A549 (cell line): ENCODE data around the gene RNF220. TPM values are rescaled to one million over a fixed set of nuclear protein-coding genes. Genes with fewer than 3 reads are reported as not detected.

ENCODE experiments used
- ATAC-seq, 2 experiments: fragments of 200-7000 bp in 1 of 2; fragments of >200 bp in 1 of 2; cut with Nextera tagmentation in 1 of 2; cut with Tn5 transposase in 1 of 2; 3 replicates each; pipeline versions ENCODE4 v1.8.0 to v1.9.1; 2018 to 2020; ENCODE audit warnings: mild to moderate bottlenecking in 1 of 2, moderate library complexity in 1 of 2
- CTCF ChIA-PET: fragments of 300-600 bp; sonication (Branson Sonifier 250); formaldehyde crosslinking; extraction: SDS; loops from one replicate; lab custom pipeline; 2021; ENCODE audit warnings: antibody characterized with exemption, inconsistent platforms; lab: Yijun Ruan, JAX
- POLR2A ChIA-PET: fragments of 350-600 bp; formaldehyde crosslinking; extraction: SDS; loops from one replicate; lab custom pipeline; 2021; ENCODE audit warnings: antibody characterized with exemption, inconsistent platforms; lab: Yijun Ruan, JAX
- DNase-seq, 2 experiments: peaks; one replicate each; pipeline versions ENCODE4 v3.0.0 to v3.0.0-alpha.2; 2011 to 2016; ENCODE audit warnings: low read depth in 1 of 2, low spot score in 1 of 2
- FAIRE-seq: peaks from 2 replicates; lab custom pipeline; 2011; peaks lifted over from hg19 to GRCh38; lab: Jason Lieb, UNC
- H3K27ac ChIP-seq, 2 experiments: fragments of >200 bp; sonication (Bioruptor Twin); formaldehyde crosslinking; 3 replicates each; pipeline ENCODE4 v1.5.1; 2016 to 2017
- H3K4me1 ChIP-seq: fragments of >200 bp; sonication (Bioruptor Twin); formaldehyde crosslinking; 3 replicates; pipeline ENCODE4 v1.6.1; 2016
- H3K4me2 ChIP-seq: fragments of >200 bp; sonication (Bioruptor Twin); formaldehyde crosslinking; 3 replicates; pipeline ENCODE4 v1.6.1; 2016
- H3K4me3 ChIP-seq: fragments of >200 bp; sonication (Bioruptor Twin); formaldehyde crosslinking; 3 replicates; pipeline ENCODE4 v1.5.1; 2016
- H3K9me3 ChIP-seq: fragments of >200 bp; sonication (Bioruptor Twin); formaldehyde crosslinking; 3 replicates; pipeline ENCODE4 v1.6.1; 2016
- BHLHE40 ChIP-seq: IDR thresholded peaks from 2 replicates; pipeline ENCODE4 v1.6.1; 2012; ENCODE audit warnings: low read depth, low read length, inconsistent platforms
- CBX2 ChIP-seq: fragments of 200-600 bp; sonication (generic); IDR thresholded peaks from 2 replicates; pipeline ENCODE4 v1.6.1; 2016; ENCODE audit warnings: low read depth, mild to moderate bottlenecking, borderline replicate concordance
- CEBPB ChIP-seq, 2 experiments: fragments of >200 bp in 1 of 2; sonication (Bioruptor Twin) in 1 of 2; formaldehyde crosslinking in 1 of 2; IDR thresholded peaks; 2 replicates each; pipeline ENCODE4 v1.6.1; 2012 to 2016
- E2F6 ChIP-seq: IDR thresholded peaks from 2 replicates; pipeline ENCODE4 v1.6.1; 2012; ENCODE audit warnings: low read depth, borderline replicate concordance
- EHMT2 ChIP-seq: fragments of 200-600 bp; sonication (generic); IDR thresholded peaks from 2 replicates; pipeline ENCODE4 v1.6.1; 2016; ENCODE audit warnings: antibody characterized with exemption, low read depth, mild to moderate bottlenecking, moderate library complexity
- EP300 ChIP-seq, 2 experiments: fragments of >200 bp; sonication (Bioruptor Twin); formaldehyde crosslinking; IDR thresholded peaks; 2 replicates in 1 of 2; 3 replicates in 1 of 2; pipeline ENCODE4 v1.6.1; 2016 to 2017
- FOSL2 ChIP-seq, 2 experiments: fragments of 450-650 bp in 1 of 2; fragments of >200 bp in 1 of 2; sonication (Bioruptor Twin) in 1 of 2; formaldehyde crosslinking; IDR thresholded peaks; 2 replicates each; pipeline versions ENCODE4 v1.5.0 to v1.6.1; 2016 to 2020; ENCODE audit warnings: mild to moderate bottlenecking in 1 of 2, moderate library complexity in 1 of 2
- GATA3 ChIP-seq: IDR thresholded peaks from 2 replicates; pipeline ENCODE4 v1.6.1; 2012; ENCODE audit warnings: borderline replicate concordance
- HDAC2 ChIP-seq: fragments of 200-600 bp; sonication (generic); IDR thresholded peaks from 2 replicates; pipeline ENCODE4 v1.6.1; 2016
- HEYL ChIP-seq: fragments of 250-450 bp; sonication (Bioruptor Pico); IDR thresholded peaks from 2 replicates; pipeline ENCODE4 v1.8.0; 2021; ENCODE audit warnings: mild to moderate bottlenecking, moderate library complexity
- HOXB5 ChIP-seq: fragments of 250-450 bp; sonication (Bioruptor Pico); IDR thresholded peaks from 2 replicates; pipeline ENCODE4 v1.5.0; 2020; ENCODE audit warnings: mild to moderate bottlenecking, moderate library complexity
- JUN ChIP-seq, 2 experiments: fragments of >200 bp; sonication (Bioruptor Twin); formaldehyde crosslinking; IDR thresholded peaks; 2 replicates in 1 of 2; 3 replicates in 1 of 2; pipeline ENCODE4 v1.6.1; 2016 to 2017
- KDM5A ChIP-seq: fragments of 200-600 bp; sonication (generic); IDR thresholded peaks from 2 replicates; pipeline ENCODE4 v1.6.1; 2016; ENCODE audit warnings: antibody characterized with exemption, mild to moderate bottlenecking
- RAD21 ChIP-seq, 2 experiments: fragments of >200 bp in 1 of 2; sonication (Bioruptor Twin) in 1 of 2; formaldehyde crosslinking in 1 of 2; IDR thresholded peaks in 1 of 2; conservative IDR thresholded peaks in 1 of 2; 2 replicates in 1 of 2; 3 replicates in 1 of 2; pipeline ENCODE4 v1.6.1; 2012 to 2018; ENCODE audit warnings: inconsistent platforms in 1 of 2
- RFX5 ChIP-seq: fragments of 450-650 bp; IDR thresholded peaks from 2 replicates; pipeline ENCODE4 v1.7.1; 2014; ENCODE audit warnings: antibody characterized with exemption, mild to moderate bottlenecking, moderate library complexity
- RNF2 ChIP-seq: fragments of 200-600 bp; sonication (generic); IDR thresholded peaks from 2 replicates; pipeline ENCODE4 v1.6.1; 2016; ENCODE audit warnings: low read depth, mild to moderate bottlenecking, antibody characterized with exemption, moderate library complexity, borderline replicate concordance
- SMC3 ChIP-seq: fragments of >200 bp; sonication (Bioruptor Twin); formaldehyde crosslinking; IDR thresholded peaks from 3 replicates; pipeline ENCODE4 v1.6.1; 2018; ENCODE audit warnings: inconsistent platforms
- ZFP36 ChIP-seq: fragments of 450-650 bp; IDR thresholded peaks from 2 replicates; pipeline ENCODE4 v1.6.1; 2014; ENCODE audit warnings: borderline replicate concordance; ENCODE audit not compliant: partially characterized antibody
- WGBS: methylation state at CpG from one replicate; pipeline ENCODE4 v1.1.6; 2017; ENCODE audit errors: missing lambda C conversion rate; 5-methylcytosine and 5-hydroxymethylcytosine counted together
- polyA plus RNA-seq, 4 experiments: library from polyadenylated mRNA; depleted of rRNA in 3 of 4; stranded (reverse); fragments of >200 nt; fragmentation: RNase III in 1 of 4; extraction: RNeasy Plus Mini Kit Qiagen cat#74134 plus additional on column Dnase treatment in 1 of 4; gene quantifications; 2 replicates in 3 of 4; 3 replicates in 1 of 4; pipeline ENCODE4 v1.2.3, GENCODE V29; 2011 to 2017
- TF ChIP-seq, protein P1 (sequence below): IDR thresholded peaks from 2 replicates; pipeline ENCODE4 v1.6.1; 2012
- TF ChIP-seq, protein P2 (sequence below): IDR thresholded peaks from 2 replicates; pipeline ENCODE4 v1.6.1; 2012
- TF ChIP-seq, protein P3 (sequence below): fragments of >200 bp; sonication (Bioruptor Twin); formaldehyde crosslinking; IDR thresholded peaks from 3 replicates; pipeline ENCODE4 v1.5.1; 2016
- TF ChIP-seq, protein P4 (sequence below): fragments of >200 bp; sonication (Bioruptor Twin); formaldehyde crosslinking; IDR thresholded peaks from 3 replicates; pipeline ENCODE4 v1.6.1; 2016
- TF ChIP-seq, protein P5 (sequence below): fragments of >200 bp; sonication (Bioruptor Twin); formaldehyde crosslinking; IDR thresholded peaks from 2 replicates; pipeline ENCODE4 v1.6.1; 2016
- TF ChIP-seq, protein P6 (sequence below): fragments of 450-650 bp; IDR thresholded peaks from 2 replicates; pipeline ENCODE4 v1.6.1; 2014; ENCODE audit warnings: antibody characterized with exemption

Gene RNF220
- polyA plus RNA-seq, 2 of the 4 experiments (the other 2 are of a cell fraction) = 53.4 to 54.5 TPM

GRCh38 chr1:44651069-44651468 lies 246.0 kb downstream of the RNF220 start:
- ATAC-seq (no peak), DNase-seq (no peak), FAIRE-seq (no peak)
- Histone ChIP-seq H3K27ac (no peak overlapping the region), H3K4me1 (no peaks in the 10 kb centered on the region), H3K4me3 (no peak overlapping the region), H3K4me2 (no peak overlapping the region), H3K9me3 (no peaks in the 10 kb centered on the region)
- CTCF ChIA-PET = interaction anchor here (1.1 to 5.6 kb wide), 11 partner anchors 12 to 645 kb away, joined by 3 to 119 read pairs (median 13); partner anchors contain the start of genes ARMH1 and TMEM53
- no peak for TF ChIP-seq CBX2
- no peak for TF ChIP-seq KDM5A
- TF ChIP-seq, protein P1, sequence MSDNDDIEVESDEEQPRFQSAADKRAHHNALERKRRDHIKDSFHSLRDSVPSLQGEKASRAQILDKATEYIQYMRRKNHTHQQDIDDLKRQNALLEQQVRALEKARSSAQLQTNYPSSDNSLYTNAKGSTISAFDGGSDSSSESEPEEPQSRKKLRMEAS = no peak
- TF ChIP-seq, protein P2, sequence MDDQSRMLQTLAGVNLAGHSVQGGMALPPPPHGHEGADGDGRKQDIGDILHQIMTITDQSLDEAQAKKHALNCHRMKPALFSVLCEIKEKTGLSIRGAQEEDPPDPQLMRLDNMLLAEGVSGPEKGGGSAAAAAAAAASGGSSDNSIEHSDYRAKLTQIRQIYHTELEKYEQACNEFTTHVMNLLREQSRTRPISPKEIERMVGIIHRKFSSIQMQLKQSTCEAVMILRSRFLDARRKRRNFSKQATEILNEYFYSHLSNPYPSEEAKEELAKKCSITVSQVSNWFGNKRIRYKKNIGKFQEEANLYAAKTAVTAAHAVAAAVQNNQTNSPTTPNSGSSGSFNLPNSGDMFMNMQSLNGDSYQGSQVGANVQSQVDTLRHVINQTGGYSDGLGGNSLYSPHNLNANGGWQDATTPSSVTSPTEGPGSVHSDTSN = no peak
- TF ChIP-seq BHLHE40 = no peak
- TF ChIP-seq RFX5 = no peak
- no peak for TF ChIP-seq HEYL (CRISPR knock-in tag)
- TF ChIP-seq, protein P3, sequence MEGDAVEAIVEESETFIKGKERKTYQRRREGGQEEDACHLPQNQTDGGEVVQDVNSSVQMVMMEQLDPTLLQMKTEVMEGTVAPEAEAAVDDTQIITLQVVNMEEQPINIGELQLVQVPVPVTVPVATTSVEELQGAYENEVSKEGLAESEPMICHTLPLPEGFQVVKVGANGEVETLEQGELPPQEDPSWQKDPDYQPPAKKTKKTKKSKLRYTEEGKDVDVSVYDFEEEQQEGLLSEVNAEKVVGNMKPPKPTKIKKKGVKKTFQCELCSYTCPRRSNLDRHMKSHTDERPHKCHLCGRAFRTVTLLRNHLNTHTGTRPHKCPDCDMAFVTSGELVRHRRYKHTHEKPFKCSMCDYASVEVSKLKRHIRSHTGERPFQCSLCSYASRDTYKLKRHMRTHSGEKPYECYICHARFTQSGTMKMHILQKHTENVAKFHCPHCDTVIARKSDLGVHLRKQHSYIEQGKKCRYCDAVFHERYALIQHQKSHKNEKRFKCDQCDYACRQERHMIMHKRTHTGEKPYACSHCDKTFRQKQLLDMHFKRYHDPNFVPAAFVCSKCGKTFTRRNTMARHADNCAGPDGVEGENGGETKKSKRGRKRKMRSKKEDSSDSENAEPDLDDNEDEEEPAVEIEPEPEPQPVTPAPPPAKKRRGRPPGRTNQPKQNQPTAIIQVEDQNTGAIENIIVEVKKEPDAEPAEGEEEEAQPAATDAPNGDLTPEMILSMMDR = no peak
- TF ChIP-seq, protein P4, sequence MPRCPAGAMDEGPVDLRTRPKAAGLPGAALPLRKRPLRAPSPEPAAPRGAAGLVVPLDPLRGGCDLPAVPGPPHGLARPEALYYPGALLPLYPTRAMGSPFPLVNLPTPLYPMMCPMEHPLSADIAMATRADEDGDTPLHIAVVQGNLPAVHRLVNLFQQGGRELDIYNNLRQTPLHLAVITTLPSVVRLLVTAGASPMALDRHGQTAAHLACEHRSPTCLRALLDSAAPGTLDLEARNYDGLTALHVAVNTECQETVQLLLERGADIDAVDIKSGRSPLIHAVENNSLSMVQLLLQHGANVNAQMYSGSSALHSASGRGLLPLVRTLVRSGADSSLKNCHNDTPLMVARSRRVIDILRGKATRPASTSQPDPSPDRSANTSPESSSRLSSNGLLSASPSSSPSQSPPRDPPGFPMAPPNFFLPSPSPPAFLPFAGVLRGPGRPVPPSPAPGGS = no peak
- TF ChIP-seq, protein P5, sequence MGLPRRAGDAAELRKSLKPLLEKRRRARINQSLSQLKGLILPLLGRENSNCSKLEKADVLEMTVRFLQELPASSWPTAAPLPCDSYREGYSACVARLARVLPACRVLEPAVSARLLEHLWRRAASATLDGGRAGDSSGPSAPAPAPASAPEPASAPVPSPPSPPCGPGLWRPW = no peak
- TF ChIP-seq, protein P6, sequence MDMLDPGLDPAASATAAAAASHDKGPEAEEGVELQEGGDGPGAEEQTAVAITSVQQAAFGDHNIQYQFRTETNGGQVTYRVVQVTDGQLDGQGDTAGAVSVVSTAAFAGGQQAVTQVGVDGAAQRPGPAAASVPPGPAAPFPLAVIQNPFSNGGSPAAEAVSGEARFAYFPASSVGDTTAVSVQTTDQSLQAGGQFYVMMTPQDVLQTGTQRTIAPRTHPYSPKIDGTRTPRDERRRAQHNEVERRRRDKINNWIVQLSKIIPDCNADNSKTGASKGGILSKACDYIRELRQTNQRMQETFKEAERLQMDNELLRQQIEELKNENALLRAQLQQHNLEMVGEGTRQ = no peak
- no peak for TF ChIP-seq JUN (IDR thresholded peaks at IDR 0.05)
- no peak for TF ChIP-seq FOSL2 (IDR thresholded peaks at IDR 0.05)
- TF ChIP-seq FOSL2 (CRISPR knock-in tag; IDR thresholded peaks at IDR 0.05) = no peak
- no peak for TF ChIP-seq E2F6
- TF ChIP-seq RNF2 = no peak
- TF ChIP-seq HDAC2 = no peak
- TF ChIP-seq ZFP36 = no peak
- no peak for TF ChIP-seq GATA3
- POLR2A ChIA-PET = interaction anchor here (0.6 kb wide), 1 partner anchor 438 kb away, joined by 3 read pairs; the partner anchor contains the start of gene DMAP1
- WGBS = 89% methylated on average over 8 of the region's 8 CpGs

- H3K4me3 ChIP-seq = no peak overlapping the region
- ATAC-seq (peak; percentile 77 to 93), DNase-seq (peak; percentile 60 to 65), FAIRE-seq (no peak)
- no peaks in the 10 kb centered on the region for H3K4me1 ChIP-seq
- H3K27ac ChIP-seq = no peak overlapping the region
- ChIA-PET CTCF (interaction anchor here (0.6 to 5.6 kb wide), 53 partner anchors 8 to 889 kb away, joined by 3 to 119 read pairs (median 4); partner anchors contain the start of genes ARMH1, DMAP1 and TMEM53), POLR2A (interaction anchor here (0.5 to 1.3 kb wide), 6 partner anchors 21 to 665 kb away, joined by 3 to 9 read pairs (median 4); partner anchors contain the start of gene TMEM53)
- H3K9me3 ChIP-seq = no peaks in the 10 kb centered on the region
- 37% methylated on average over 6 of the region's 7 CpGs for WGBS
- no peak overlapping the region for H3K4me2 ChIP-seq
- TF ChIP-seq EHMT2 = no peak
- TF ChIP-seq, protein P3 = peak; percentile 71
- TF ChIP-seq SMC3 = peak; percentile 54; the same call in 2 of the 3 replicates
- TF ChIP-seq E2F6 = no peak
- TF ChIP-seq KDM5A = no peak
- TF ChIP-seq, protein P1 = peak; percentile 19; the same call in 1 of the 2 replicates
- no peak for TF ChIP-seq CEBPB (IDR thresholded peaks at IDR 0.05)
- peak; percentile 78 to 81 for TF ChIP-seq RAD21 (conservative IDR thresholded peaks at IDR 0.05 in 1 of 2, IDR thresholded peaks at IDR 0.05 in 1 of 2)
- no peak for TF ChIP-seq HOXB5 (CRISPR knock-in tag)
- TF ChIP-seq EP300 (IDR thresholded peaks at IDR 0.05) = no peak
These were observed 247.5 kb downstream of the RNF220 start for GRCh38 chr1:44652445-44653106.
